AG04450 (cell line): ENCODE data around the gene CCM2. TPM values are rescaled to one million over a fixed set of nuclear protein-coding genes. Genes with fewer than 3 reads are reported as not detected.

Source experiments
- CTCF ChIA-PET: fragments of 300-600, 350-600 bp; formaldehyde crosslinking; extraction: SDS; loops from one replicate; lab custom pipeline; 2022; ENCODE audit warnings: antibody characterized with exemption, inconsistent platforms; lab: Charles Lee
- POLR2A ChIA-PET: fragments of 350-600 bp; formaldehyde crosslinking; extraction: SDS; loops from one replicate; lab custom pipeline; 2021; ENCODE audit warnings: antibody characterized with exemption, inconsistent platforms; lab: Yijun Ruan, JAX
- DNase-seq: peaks from one replicate; pipeline ENCODE4 v3.0.0-alpha.2; 2011; ENCODE audit warnings: low read depth, low spot score
- H3K27ac ChIP-seq: one replicate; pipeline ENCODE4 v1.5.1; 2012; ENCODE audit warnings: low read depth, low read length, control low read depth
- H3K27me3 ChIP-seq: one replicate; pipeline ENCODE4 v1.6.0; 2012; ENCODE audit warnings: low read length; ENCODE audit not compliant: control insufficient read depth, insufficient read depth
- H3K4me3 ChIP-seq: 2 replicates; pipeline ENCODE4 v1.5.1; 2011; ENCODE audit warnings: mild to moderate bottlenecking, low read depth, low read length, control low read depth
- H3K9me3 ChIP-seq: 2 replicates; pipeline ENCODE4 v1.5.1; 2012; ENCODE audit warnings: low read length; ENCODE audit not compliant: control insufficient read depth, insufficient read depth
- CTCF ChIP-seq: IDR thresholded peaks from 2 replicates; pipeline ENCODE4 v1.5.1; 2011; ENCODE audit warnings: low read depth, low read length, control low read depth, inconsistent platforms
- polyA plus RNA-seq: library from polyadenylated mRNA; depleted of rRNA; stranded (reverse); fragments of >200 nt; gene quantifications from 2 replicates; pipeline ENCODE4 v1.2.3, GENCODE V29; 2011; rRNA removed
- small RNA-seq: library from RNA; depleted of rRNA; stranded (forward); fragments of <200 nt; gene quantifications from one replicate; pipeline ENCODE3, GENCODE V24; 2012; ENCODE audit warnings: low read depth; ENCODE audit not compliant: insufficient read length

The CCM2 gene
- polyA plus RNA-seq, 1 experiment: 24.7 TPM

- no peak for TF ChIP-seq CTCF
- CTCF ChIA-PET: no interaction called here
These were observed 119.5 kb downstream of the CCM2 start for GRCh38 chr7:45119550-45119949.

DNA sequence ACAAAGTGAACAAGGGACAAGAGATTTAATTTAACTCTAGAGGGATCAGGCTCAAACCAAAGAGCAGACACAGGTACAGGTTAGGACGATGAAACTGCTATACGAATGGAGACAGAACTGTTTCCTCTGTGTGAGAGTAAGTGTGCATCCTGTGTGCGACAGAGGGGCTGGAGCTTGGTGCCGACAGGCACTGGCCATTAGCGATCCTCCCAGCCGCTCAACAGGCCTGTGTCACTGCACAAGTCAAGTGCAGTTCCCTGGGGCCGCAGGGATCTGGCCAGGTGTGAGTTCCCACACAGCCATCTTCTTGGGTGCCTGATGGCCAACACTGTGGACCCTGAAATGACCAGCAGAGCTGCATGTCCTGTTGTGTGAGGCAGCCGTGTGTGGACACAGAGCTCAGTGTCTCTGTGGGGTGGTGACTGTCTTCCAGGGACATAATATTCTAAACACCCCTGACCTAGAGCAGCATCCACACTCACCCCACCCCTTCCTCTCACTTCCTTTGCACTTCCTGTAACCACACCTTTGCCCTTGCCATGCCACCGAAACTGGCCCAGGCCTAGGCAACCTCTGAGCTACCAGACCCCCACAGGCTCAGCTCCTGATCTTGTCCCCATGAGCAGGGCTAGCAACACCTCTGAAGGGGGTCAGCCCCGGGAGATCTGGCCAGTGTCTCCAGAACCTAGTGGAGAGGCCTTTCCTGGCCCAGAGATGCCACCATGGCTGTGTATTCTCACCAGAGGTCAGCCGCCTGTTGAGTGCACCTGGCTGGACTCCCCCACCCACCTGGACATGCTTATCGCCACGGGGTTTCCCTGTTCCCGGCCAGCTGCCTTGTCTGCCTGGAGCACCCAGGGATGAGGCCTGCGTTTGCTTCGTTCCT lies 123.2 kb downstream of the CCM2 start:
- TF ChIP-seq CTCF: no peak
- ChIA-PET POLR2A (no interaction called here), CTCF (interaction anchor here (1.2 kb wide), 1 partner anchor 12 kb away, joined by 5 read pairs; no protein-coding TSS in a partner anchor)
- no peaks in the 10 kb centered on the region for H3K9me3 ChIP-seq
- no peak overlapping the region for H3K4me3 ChIP-seq
- H3K27ac ChIP-seq: no peak overlapping the region
- H3K27me3 ChIP-seq: peaks cover 21% of the 10 kb centered on the region
- no peak for DNase-seq

More at GRCh38 chr7:45119550-45119949, 119.5 kb downstream of the CCM2 start:
- H3K9me3 ChIP-seq: no peaks in the 10 kb centered on the region
- H3K27me3 ChIP-seq: peaks cover 36% of the 10 kb centered on the region
- no peak overlapping the region for H3K27ac ChIP-seq
- no peak overlapping the region for H3K4me3 ChIP-seq
- POLR2A ChIA-PET: no interaction called here
- DNase-seq: no peak

- Histone ChIP-seq H3K27ac (no peak overlapping the region), H3K4me3 (no peak overlapping the region), H3K9me3 (no peaks in the 10 kb centered on the region), H3K27me3 (peaks cover 18% of the 10 kb centered on the region)
- no peak for TF ChIP-seq CTCF
- DNase-seq: no peak
- CTCF ChIA-PET: interaction anchor here (1.0 kb wide), 1 partner anchor 12 kb away, joined by 7 read pairs; no protein-coding TSS in a partner anchor
- POLR2A ChIA-PET: no interaction called here
These were observed 124.1 kb downstream of the CCM2 start for GRCh38 chr7:45123913-45124710.

- H3K9me3 ChIP-seq: no peaks in the 10 kb centered on the region
- no peak for TF ChIP-seq CTCF
- no peak overlapping the region for H3K4me3 ChIP-seq
- peaks cover 24% of the 10 kb centered on the region for H3K27me3 ChIP-seq
- CTCF ChIA-PET: interaction anchor here (1.2 kb wide), 1 partner anchor 11 kb away, joined by 5 read pairs; no protein-coding TSS in a partner anchor
- POLR2A ChIA-PET: no interaction called here
- H3K27ac ChIP-seq: no peak overlapping the region
- no peak for DNase-seq
These were observed 125.3 kb downstream of the CCM2 start for GRCh38 chr7:45125193-45125904.

Small RNA genes lying within 50 kb of the gene (small RNA-seq; reads per million reads assigned to genes)
- gene SNORA5A: 16.9 reads per million, percentile 78 among the genes with 10 or more reads in this experiment
- gene SNORA5B: not detected
- gene SNORA5C: 29.3 reads per million, percentile 82 among the genes with 10 or more reads in this experiment

Other genes with a start within 250 kb of the CCM2 start
- 4,846 and 5,100 TPM in 2 replicates for gene PPIA, start 203.5 kb upstream of the CCM2 start, polyA plus RNA-seq
- 141 and 164 TPM in 2 replicates for gene H2AZ2, start 152.1 kb upstream of the CCM2 start, polyA plus RNA-seq
- gene PURB, start 114.7 kb upstream of the CCM2 start, polyA plus RNA-seq: 7.6 TPM in 2 replicates
- not detected in 2 replicates for gene MYO1G, start 21.2 kb upstream of the CCM2 start, polyA plus RNA-seq
- 0.64 and 1.7 TPM in 2 replicates for gene NACAD, start 88.8 kb downstream of the CCM2 start, polyA plus RNA-seq
- 38.8 and 47.9 TPM in 2 replicates for gene TBRG4, start 111.5 kb downstream of the CCM2 start, polyA plus RNA-seq
- gene RAMP3, start 157.6 kb downstream of the CCM2 start, polyA plus RNA-seq: not detected in 2 replicates